Erythroblast (primary cell): Measurements from ENCODE around the gene CUX1.

ENCODE experiments used
- GATA1 ChIP-seq: IDR thresholded peaks from 2 replicates; pipeline ENCODE4 v1.6.1; 2011; ENCODE audit warnings: low read depth, mild to moderate bottlenecking, control low read depth, low read length, moderate library complexity
- POLR2A ChIP-seq: IDR thresholded peaks from 2 replicates; pipeline ENCODE4 v1.6.1; 2011; ENCODE audit warnings: mild to moderate bottlenecking, low read length

DNA sequence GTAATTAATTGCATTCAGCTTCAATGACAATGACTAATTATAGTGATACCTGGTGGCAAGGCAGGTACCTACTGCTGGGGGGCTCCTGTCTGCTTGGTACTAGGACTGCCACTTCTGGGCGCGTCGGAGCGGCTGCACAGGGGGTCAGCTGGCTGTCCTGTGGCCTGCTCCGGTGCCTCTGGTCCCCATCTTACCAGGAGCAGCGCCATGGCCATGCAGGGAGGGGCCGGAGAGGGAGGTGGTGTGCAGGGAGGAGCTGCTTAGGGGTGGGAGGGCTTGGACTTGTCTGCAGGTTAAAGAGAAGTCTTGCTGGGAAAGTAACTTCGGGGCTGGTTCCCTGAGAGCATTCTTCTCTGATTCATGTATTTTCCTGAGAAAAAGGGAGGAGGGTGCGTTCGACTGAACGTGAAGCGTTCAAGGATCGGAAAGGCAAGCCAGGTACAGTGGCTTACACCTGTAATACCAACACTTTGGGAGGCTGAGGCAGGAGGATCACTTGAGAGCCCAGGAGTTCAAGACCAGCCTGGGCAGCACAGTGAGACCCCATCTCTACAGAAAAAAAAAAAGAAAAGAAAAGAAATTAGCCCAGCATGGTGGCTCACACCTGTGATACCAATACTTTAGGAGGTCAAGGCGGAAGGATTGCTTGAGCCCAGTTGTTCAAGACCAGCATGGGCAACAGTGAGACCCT is 15.4 kb downstream of the CUX1 start:
- TF ChIP-seq POLR2A: no peak
- no peak for TF ChIP-seq GATA1
